NOMO-1 treated with DMSO at 0.1 percent for 48 hours (cell line): ENCODE results near the gene TAF1D.

Source experiments
- DNase-seq: peaks from one replicate; lab custom pipeline; 2025; ENCODE audit not compliant: unreplicated experiment; lab: John Stamatoyannopoulos, UW

The TAF1D gene

GRCh38 chr11:93727985-93728791 is 13.1 kb downstream of the TAF1D start:
- no peak for DNase-seq

- no peak for DNase-seq
Observed at GRCh38 chr11:93724089-93724488, 17.2 kb downstream of the TAF1D start.

DNA sequence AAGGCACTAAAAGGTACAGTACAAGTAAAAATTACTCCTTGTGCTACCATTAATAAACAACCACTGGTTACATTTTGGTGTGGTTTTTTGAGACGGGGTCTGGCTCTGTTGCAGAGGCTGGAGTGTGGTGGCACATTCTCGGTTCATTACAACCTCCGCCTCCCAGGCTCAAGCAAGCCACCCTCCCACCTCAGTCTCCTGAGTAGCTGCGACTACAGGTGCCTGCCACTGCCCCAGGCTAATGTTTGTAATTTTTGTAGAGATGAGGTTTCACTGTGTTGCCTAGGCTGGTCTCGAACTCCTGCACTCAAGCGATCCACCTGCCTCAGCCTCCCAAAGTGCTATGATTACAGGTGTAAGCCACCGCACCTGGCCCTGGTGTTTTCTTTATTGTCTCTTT is 20.8 kb downstream of the TAF1D start:
- no peak for DNase-seq

GRCh38 chr11:93719310-93719709 is 22.0 kb downstream of the TAF1D start:
- no peak for DNase-seq

- peak; percentile 73 for DNase-seq
Observed at GRCh38 chr11:93718057-93718563, 23.2 kb downstream of the TAF1D start.

DNA sequence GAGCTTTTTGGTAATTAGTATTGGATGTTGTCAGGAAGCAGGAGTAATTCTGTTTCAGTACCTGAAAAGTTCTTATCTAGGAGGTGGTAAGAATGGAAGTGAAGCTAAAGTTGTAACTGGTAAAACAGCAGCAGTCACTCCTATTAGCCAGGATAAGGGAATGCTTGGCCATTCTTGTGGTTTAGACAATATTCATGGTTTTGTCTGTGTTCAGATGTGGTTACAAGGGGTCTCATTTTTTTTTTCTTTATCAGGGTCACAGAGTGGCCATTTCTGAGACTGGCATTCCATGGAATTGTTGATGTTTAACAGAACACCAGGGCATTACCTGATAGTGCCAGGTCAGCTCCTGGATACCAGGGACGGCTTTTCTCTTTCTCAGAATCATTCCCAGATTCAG is 23.8 kb downstream of the TAF1D start:
- DNase-seq: no peak

- DNase-seq: no peak
Observed at GRCh38 chr11:93715797-93716396, 25.4 kb downstream of the TAF1D start.

DNA sequence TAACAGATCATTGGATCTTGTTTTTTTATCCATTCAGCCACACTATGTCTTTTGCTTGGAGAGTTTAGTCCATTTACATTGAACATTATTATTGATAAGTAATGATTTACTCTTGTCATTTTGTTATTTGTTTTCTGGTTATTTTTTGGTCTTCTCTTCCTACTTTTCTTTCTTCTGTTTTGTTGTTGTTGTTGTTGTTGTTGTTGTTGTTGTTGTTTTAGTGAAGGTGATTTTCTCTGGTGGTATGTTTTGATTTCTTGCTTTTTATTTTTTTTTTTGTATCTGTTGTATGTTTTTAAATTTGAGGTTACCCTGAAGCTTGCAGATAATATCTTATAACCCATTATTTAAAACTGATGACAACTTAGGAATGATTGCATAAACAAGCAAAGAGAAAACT is 28.6 kb downstream of the TAF1D start:
- no peak for DNase-seq

DNA sequence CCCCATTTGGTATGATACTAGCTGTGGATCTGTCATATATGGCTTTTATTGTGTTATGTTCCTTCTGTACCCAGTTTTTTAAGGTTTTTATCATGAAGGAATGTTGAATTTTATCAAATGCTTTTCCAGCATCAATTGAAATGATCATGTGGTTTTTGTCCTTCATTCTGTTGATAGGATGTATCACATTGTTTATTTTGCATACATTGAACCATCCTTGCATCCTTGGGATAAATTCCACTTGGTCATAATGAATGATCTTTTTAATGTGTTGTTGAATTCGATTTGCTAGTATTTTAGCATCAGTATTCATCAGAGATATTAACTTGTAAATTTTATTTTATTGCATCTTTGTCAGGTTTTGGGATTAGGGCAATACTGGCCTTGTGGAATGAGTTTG is 31.1 kb downstream of the TAF1D start:
- no peak for DNase-seq

DNA sequence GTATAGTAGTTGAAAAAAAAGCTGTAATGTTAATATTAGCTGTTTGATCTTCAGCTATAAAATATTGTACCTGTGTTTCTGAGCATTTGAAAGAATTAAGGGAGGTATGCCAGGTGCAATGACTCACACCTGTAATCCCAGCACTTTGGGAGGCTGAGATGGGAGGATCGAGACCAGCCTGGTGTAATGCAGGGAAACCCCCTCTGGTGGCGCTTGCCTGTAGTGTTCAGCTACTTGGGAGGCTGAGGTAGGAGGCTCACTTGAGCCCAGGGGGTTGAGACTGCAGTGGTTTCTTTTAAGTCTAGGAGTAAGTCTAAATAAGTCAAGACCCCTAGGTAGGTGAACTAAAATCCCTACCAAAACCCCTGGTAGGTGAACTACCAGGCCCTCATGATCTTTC is 37.1 kb downstream of the TAF1D start:
- DNase-seq: no peak

DNA sequence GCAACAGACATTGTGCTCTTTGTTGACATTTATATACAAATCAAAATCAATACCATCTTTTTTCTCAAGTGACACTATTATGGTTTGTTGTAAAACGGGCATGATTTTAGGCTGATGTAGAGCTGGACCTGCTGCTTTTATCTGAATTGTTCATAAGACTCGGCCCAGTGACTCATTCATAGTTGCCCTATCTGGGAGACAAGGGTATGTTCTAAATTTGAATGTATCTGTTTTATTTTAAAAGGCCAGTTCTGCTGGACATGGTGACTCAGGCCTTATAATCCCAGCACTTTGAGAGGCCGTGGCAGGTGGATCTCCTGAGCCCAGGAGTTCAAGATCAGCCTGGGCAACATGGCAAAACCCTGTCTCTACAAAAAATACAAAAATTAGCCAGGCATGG is 40.5 kb downstream of the TAF1D start:
- no peak for DNase-seq

DNA sequence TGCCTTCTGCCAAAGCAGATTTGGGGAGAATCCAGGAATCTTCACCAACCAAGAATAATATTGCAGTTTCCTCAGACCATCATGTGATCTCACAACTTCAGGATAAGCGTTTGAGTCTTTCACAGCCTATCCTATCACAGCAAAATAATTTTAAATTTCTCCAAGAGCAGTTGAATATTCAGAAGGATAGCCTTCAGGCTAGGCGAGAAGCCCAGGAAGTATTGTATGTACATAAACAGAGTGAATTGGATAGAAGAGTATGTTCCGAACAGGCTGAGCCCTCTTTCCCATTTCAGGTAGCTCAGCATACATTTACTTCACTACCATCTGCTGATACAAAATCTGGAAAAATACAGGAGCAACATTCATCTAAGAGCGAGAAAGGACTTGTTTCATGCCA is 43.7 kb downstream of the TAF1D start:
- no peak for DNase-seq

- DNase-seq: no peak
Observed at GRCh38 chr11:93694557-93694956, 46.7 kb downstream of the TAF1D start.

GRCh38 chr11:93694109-93694508 is 47.2 kb downstream of the TAF1D start:
- no peak for DNase-seq

DNA sequence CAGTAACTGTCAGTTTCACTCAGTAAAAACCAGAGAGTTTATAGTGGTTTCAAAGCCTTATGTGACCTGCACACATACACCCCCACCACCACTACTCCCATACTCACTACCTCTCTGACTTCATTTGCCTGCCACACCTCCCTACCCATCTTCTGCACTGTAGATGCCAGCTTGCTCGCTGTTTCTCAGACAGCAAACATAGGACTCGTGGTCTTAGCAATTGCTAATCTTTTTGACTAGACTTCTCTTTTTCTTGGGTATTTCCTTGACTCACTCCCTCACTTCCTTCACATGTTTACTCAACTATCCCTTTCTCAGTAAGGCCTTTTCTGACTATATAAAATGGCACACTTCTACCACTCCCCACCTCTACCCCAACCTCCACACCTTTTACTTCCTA is 52.1 kb downstream of the TAF1D start:
- DNase-seq: no peak

- DNase-seq: no peak
Observed at GRCh38 chr11:93686812-93687211, 54.5 kb downstream of the TAF1D start.

DNA sequence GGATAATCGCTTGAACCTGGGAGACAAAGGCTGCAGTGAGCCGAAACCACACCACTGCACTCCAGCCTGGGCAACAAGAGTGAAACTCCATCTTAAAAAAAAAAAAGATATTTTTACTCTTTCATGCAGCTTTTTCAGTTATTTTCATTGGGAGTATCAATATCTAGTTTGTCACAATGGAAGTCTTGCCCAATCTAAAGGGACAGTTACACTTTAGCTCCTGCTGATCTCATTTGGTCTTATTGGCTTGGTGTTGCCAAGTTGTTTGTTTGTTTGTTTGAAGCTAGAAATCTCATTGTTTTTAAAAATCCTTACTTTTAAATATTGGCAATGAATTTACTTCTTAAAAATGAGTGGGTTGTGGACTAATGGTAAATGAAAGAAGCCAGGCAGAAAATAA is 55.1 kb downstream of the TAF1D start:
- no peak for DNase-seq
